H1 (cell line): ENCODE results near the gene OR4K5. TPM values are rescaled to one million over a fixed set of nuclear protein-coding genes. Genes with fewer than 3 reads are reported as not detected.

Source experiments
- CTCF ChIA-PET: fragments of 300-600 bp; sonication (Branson Sonifier 250); formaldehyde crosslinking; loops from one replicate; lab custom pipeline; 2021; ENCODE audit not compliant: partially characterized antibody; lab: Charles Lee
- POLR2A ChIA-PET: fragments of 300-600 bp; sonication (Branson Sonifier 250); formaldehyde crosslinking; loops from one replicate; lab custom pipeline; 2021; ENCODE audit warnings: inconsistent platforms; ENCODE audit not compliant: partially characterized antibody; lab: Charles Lee
- DNase-seq, 2 experiments: peaks; one replicate each; pipeline versions ENCODE4 v3.0.0 to v3.0.0-alpha.2; 2010 to 2022; ENCODE audit warnings: low spot score in 2 of 2, low read depth in 1 of 2, mixed read lengths in 1 of 2
- FAIRE-seq: peaks from 2 replicates; lab custom pipeline; 2011; peaks lifted over from hg19 to GRCh38; lab: Jason Lieb, UNC
- H2AFZ ChIP-seq: 2 replicates; pipeline ENCODE4 v1.8.1; 2012; ENCODE audit warnings: low read length, inconsistent platforms
- H2AK5ac ChIP-seq: 2 replicates; pipeline ENCODE4 v1.6.1; 2013; ENCODE audit warnings: low read depth, low read length
- H2BK120ac ChIP-seq: replicated peaks from 2 replicates; pipeline ENCODE3; 2013; ENCODE audit warnings: low read depth, low read length, inconsistent platforms
- H2BK12ac ChIP-seq: 2 replicates; pipeline ENCODE4 v1.6.1; 2013; ENCODE audit warnings: low read depth, low read length
- H2BK15ac ChIP-seq: 2 replicates; pipeline ENCODE4 v1.6.1; 2013; ENCODE audit warnings: low read length
- H2BK20ac ChIP-seq: 2 replicates; pipeline ENCODE4 v1.6.1; 2013; ENCODE audit warnings: low read length
- H2BK5ac ChIP-seq: 2 replicates; pipeline ENCODE4 v1.6.1; 2013; ENCODE audit warnings: low read depth, low read length
- H3K14ac ChIP-seq: 2 replicates; pipeline ENCODE4 v1.6.1; 2013; ENCODE audit warnings: inconsistent platforms; ENCODE audit not compliant: insufficient read length
- H3K18ac ChIP-seq: 2 replicates; pipeline ENCODE4 v1.6.1; 2013; ENCODE audit warnings: low read length; ENCODE audit errors: extremely low read depth
- H3K23ac ChIP-seq: 2 replicates; pipeline ENCODE4 v1.6.1; 2013; ENCODE audit warnings: inconsistent platforms; ENCODE audit not compliant: insufficient read length
- H3K23me2 ChIP-seq: 2 replicates; pipeline ENCODE4 v1.6.1; 2013; ENCODE audit warnings: low read depth, low read length
- H3K27ac ChIP-seq: 2 replicates; pipeline ENCODE4 v1.6.1; 2011; ENCODE audit warnings: low read depth, low read length, inconsistent platforms
- H3K27me3 ChIP-seq, 4 experiments: replicated peaks in 1 of 4; 1 replicate in 1 of 4; 2 replicates in 3 of 4; pipeline versions ENCODE4 v1.6.1 to v1.8.1; 2011 to 2013; ENCODE audit warnings: low read length in 3 of 4, mild to moderate bottlenecking in 3 of 4, inconsistent platforms in 2 of 4, mixed read lengths in 2 of 4, moderate library complexity in 1 of 4; ENCODE audit not compliant: control insufficient read depth in 3 of 4, insufficient read depth in 3 of 4; ENCODE audit errors: extremely low read depth in 1 of 4
- H3K36me3 ChIP-seq, 4 experiments: 2 replicates each; pipeline versions ENCODE4 v1.6.1 to v1.8.1; 2011 to 2013; ENCODE audit warnings: mild to moderate bottlenecking in 4 of 4, low read length in 3 of 4, moderate library complexity in 2 of 4, control low read depth in 1 of 4, inconsistent platforms in 1 of 4; ENCODE audit not compliant: insufficient read depth in 4 of 4, control insufficient read depth in 2 of 4
- H3K4ac ChIP-seq: replicated peaks from 2 replicates; pipeline ENCODE3; 2013; ENCODE audit warnings: low read length, low read depth, mixed read lengths, inconsistent platforms; ENCODE audit not compliant: insufficient read length
- H3K4me1 ChIP-seq, 4 experiments: replicated peaks in 1 of 4; 1 replicate in 1 of 4; 2 replicates in 3 of 4; pipeline versions ENCODE4 v1.6.1 to v1.8.1; 2011 to 2013; ENCODE audit warnings: low read length in 3 of 4, inconsistent platforms in 2 of 4, mixed read lengths in 1 of 4; ENCODE audit not compliant: insufficient read depth in 4 of 4, control insufficient read depth in 3 of 4
- H3K4me2 ChIP-seq, 2 experiments: 2 replicates each; pipeline versions ENCODE4 v1.6.1 to v1.8.1; 2011 to 2013; ENCODE audit warnings: low read depth in 2 of 2, low read length in 2 of 2, control low read depth in 1 of 2, inconsistent platforms in 1 of 2, mild to moderate bottlenecking in 1 of 2; ENCODE audit not compliant: insufficient read depth in 1 of 2
- H3K4me3 ChIP-seq, 4 experiments: fragments of 200-600, 300-600 bp in 1 of 4; sonication (generic), shearing (Covaris generic), sonication (Bioruptor Twin) in 1 of 4; 2 replicates each; pipeline versions ENCODE4 v1.5.1 to v1.8.1; 2011 to 2016; ENCODE audit warnings: low read length in 4 of 4, low read depth in 3 of 4, control low read depth in 2 of 4, inconsistent platforms in 2 of 4, mild to moderate bottlenecking in 2 of 4, mixed read lengths in 1 of 4, moderate library complexity in 1 of 4; ENCODE audit not compliant: insufficient read depth in 2 of 4; ENCODE audit errors: extremely low read depth in 1 of 4
- H3K56ac ChIP-seq: replicated peaks from 2 replicates; pipeline ENCODE3; 2013; ENCODE audit warnings: low read depth, mild to moderate bottlenecking, mixed read lengths, low read length, inconsistent platforms; ENCODE audit not compliant: insufficient read length
- H3K79me1 ChIP-seq: 2 replicates; pipeline ENCODE4 v1.6.1; 2013; ENCODE audit warnings: low read depth, low read length, control low read depth
- H3K79me2 ChIP-seq, 2 experiments: 2 replicates each; pipeline versions ENCODE4 v1.6.1 to v1.8.1; 2012 to 2013; ENCODE audit warnings: low read length in 2 of 2, mild to moderate bottlenecking in 2 of 2, inconsistent platforms in 1 of 2; ENCODE audit not compliant: insufficient read depth in 2 of 2, control insufficient read depth in 1 of 2
- H3K9ac ChIP-seq, 4 experiments: replicated peaks in 1 of 4; 1 replicate in 1 of 4; 2 replicates in 3 of 4; pipeline versions ENCODE4 v1.6.1 to v1.8.1; 2011 to 2013; ENCODE audit warnings: low read depth in 3 of 4, low read length in 3 of 4, control low read depth in 2 of 4, mild to moderate bottlenecking in 2 of 4, moderate library complexity in 2 of 4, inconsistent platforms in 1 of 4; ENCODE audit errors: extremely low read depth in 1 of 4
- H3K9me3 ChIP-seq, 2 experiments: 2 replicates each; pipeline versions ENCODE4 v1.6.1 to v1.8.1; 2012 to 2013; ENCODE audit warnings: mild to moderate bottlenecking in 2 of 2, moderate library complexity in 2 of 2, control low read depth in 1 of 2, inconsistent platforms in 1 of 2, low read depth in 1 of 2, low read length in 1 of 2, mixed read lengths in 1 of 2; ENCODE audit not compliant: insufficient read depth in 2 of 2
- H4K20me1 ChIP-seq, 2 experiments: replicated peaks in 1 of 2; 2 replicates each; pipeline versions ENCODE3 to v1.8.1; 2011 to 2013; ENCODE audit warnings: inconsistent platforms in 2 of 2, low read length in 2 of 2, mild to moderate bottlenecking in 1 of 2; ENCODE audit not compliant: insufficient read depth in 2 of 2, control insufficient read depth in 1 of 2
- H4K5ac ChIP-seq: 2 replicates; pipeline ENCODE4 v1.6.1; 2013; ENCODE audit warnings: low read length, low read depth, mixed read lengths, inconsistent platforms; ENCODE audit not compliant: insufficient read length
- H4K8ac ChIP-seq: 2 replicates; pipeline ENCODE4 v1.8.0; 2013; ENCODE audit warnings: mild to moderate bottlenecking, moderate library complexity, low read length, inconsistent platforms; ENCODE audit not compliant: insufficient read depth; ENCODE audit errors: extremely low read depth
- H4K91ac ChIP-seq: replicated peaks from 2 replicates; pipeline ENCODE3; 2013; ENCODE audit warnings: low read length, mixed read lengths, inconsistent platforms; ENCODE audit not compliant: insufficient read length
- EGR1 ChIP-seq: IDR thresholded peaks from 2 replicates; pipeline ENCODE4 v1.6.1; 2011; ENCODE audit warnings: low read depth, low read length, borderline replicate concordance
- JUN ChIP-seq: IDR thresholded peaks from 2 replicates; pipeline ENCODE4 v1.6.1; 2011; ENCODE audit warnings: low read depth, mild to moderate bottlenecking, improper control_type of control experiment, low read length
- POLR2A ChIP-seq, 2 experiments: IDR thresholded peaks; 1 replicate in 1 of 2; 2 replicates in 1 of 2; pipeline ENCODE4 v1.6.1; 2011; ENCODE audit warnings: low read depth in 2 of 2, low read length in 2 of 2, mild to moderate bottlenecking in 2 of 2; ENCODE audit errors: control extremely low read depth in 1 of 2
- RXRA ChIP-seq: IDR thresholded peaks from 2 replicates; pipeline ENCODE4 v1.6.1; 2011; ENCODE audit warnings: low read depth, mild to moderate bottlenecking, low read length, moderate library complexity; ENCODE audit not compliant: insufficient read depth
- TAF1 ChIP-seq: IDR thresholded peaks from 2 replicates; pipeline ENCODE4 v1.6.1; 2011; ENCODE audit warnings: mild to moderate bottlenecking, low read depth, low read length
- TCF12 ChIP-seq: IDR thresholded peaks from 2 replicates; pipeline ENCODE4 v1.6.1; 2011; ENCODE audit warnings: low read depth, mild to moderate bottlenecking, low read length
- TEAD4 ChIP-seq: IDR thresholded peaks from 2 replicates; pipeline ENCODE4 v1.6.1; 2012; ENCODE audit warnings: low read depth, low read length, inconsistent platforms, mixed read lengths
- WGBS, 2 experiments: shearing (Covaris generic) in 1 of 2; methylation state at CpG; one replicate each; pipeline versions ENCODE4 v1.1.6 to v1.1.7; 2013 to 2015; ENCODE audit warnings: low lambda C conversion rate in 2 of 2, mixed read lengths in 2 of 2, inconsistent platforms in 1 of 2, low coverage in 1 of 2, missing lambda C conversion rate in 1 of 2; ENCODE audit not compliant: insufficient replicate concordance in 2 of 2, insufficient coverage in 1 of 2, insufficient read length in 1 of 2; ENCODE audit errors: extremely low coverage in 1 of 2, missing lambda C conversion rate in 1 of 2; 5-methylcytosine and 5-hydroxymethylcytosine counted together
- polyA plus RNA-seq, 7 experiments: library from polyadenylated mRNA; depleted of rRNA in 3 of 7; stranded (reverse) in 5 of 7; unstranded in 2 of 7; fragments of >200 nt in 5 of 7; fragments of 200-250 nt in 2 of 7; gene quantifications; 1 replicate in 5 of 7; 2 replicates in 1 of 7; 4 replicates in 1 of 7; pipeline versions ENCODE4 v1.2.1 to v1.2.3, GENCODE V29; 2011 to 2013; ENCODE audit warnings: missing spikeins in 2 of 7, mixed read lengths in 2 of 7
- total RNA-seq: library from RNA; stranded (reverse); fragmentation: NEBNext Ultra II Directional; extraction: Animal tissue kit (Norgen Biotek cat#: 25700); gene quantifications from 2 replicates; pipeline ENCODE4 v1.2.1, GENCODE V29; 2021
- TF ChIP-seq, protein P1 (sequence below): IDR thresholded peaks from 2 replicates; pipeline ENCODE4 v1.6.1; 2012; ENCODE audit warnings: inconsistent platforms

Gene OR4K5
- total and polyA plus RNA-seq, 2 of the 8 experiments (the other 6 are each of a cell fraction or from before 2014, with no cell fraction given), result not detected

DNA sequence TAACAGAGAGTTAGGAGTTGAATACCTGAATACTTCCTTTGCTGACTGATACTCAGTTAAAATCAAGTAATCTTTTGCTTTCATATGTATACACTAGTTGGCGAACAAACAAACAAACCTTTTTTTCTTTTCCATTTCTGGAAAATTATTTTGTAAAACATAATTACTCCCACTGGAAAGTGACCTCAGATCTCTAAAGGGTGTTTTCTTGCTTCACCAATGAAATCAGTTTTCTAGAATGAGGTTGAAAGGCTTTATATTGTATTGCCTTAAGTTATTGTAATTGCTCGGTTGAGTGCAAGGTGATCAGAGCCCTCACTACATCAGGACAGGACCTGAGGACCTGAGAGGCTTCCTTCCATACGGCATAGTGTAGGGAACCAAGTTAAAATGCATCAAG, 10.2 kb downstream of the OR4K5 start, which contains the start of gene OR4K1:
Gene OR4K1 (plus strand): TSS at position 301 of the 400 bp plus-strand sequence. CDS start 4,750 bp downstream, outside the sequence.
- Histone ChIP-seq H3K9ac (no peak within 1 kb of the TSS), H3K36me3 (no peaks in the 10 kb centered on the region), H3K18ac (no peak within 1 kb of the TSS), H3K23ac (no peak within 1 kb of the TSS), H3K27ac (no peak within 1 kb of the TSS), H3K23me2 (no peaks in the 10 kb centered on the region), H3K79me1 (no peaks in the 10 kb centered on the region), H3K14ac (no peak within 1 kb of the TSS), H2BK120ac (no peak within 1 kb of the TSS), H2BK12ac (no peak within 1 kb of the TSS), H2BK20ac (no peak within 1 kb of the TSS), H4K91ac (no peak within 1 kb of the TSS), H2AK5ac (no peak within 1 kb of the TSS), H3K27me3 (no peaks in the 10 kb centered on the region), H3K9me3 (peaks cover 49 to 55% of the 10 kb centered on the region in 2 experiments), H3K4me1 (no peaks in the 10 kb centered on the region), H4K20me1 (no peaks in the 10 kb centered on the region), H2AFZ (no peak within 1 kb of the TSS), H3K4ac (no peak within 1 kb of the TSS), H3K4me2 (no peak within 1 kb of the TSS), H2BK15ac (no peak within 1 kb of the TSS), H4K5ac (no peak within 1 kb of the TSS), H3K56ac (no peak within 1 kb of the TSS), H3K79me2 (no peaks in the 10 kb centered on the region), H2BK5ac (no peak within 1 kb of the TSS), H3K4me3 (no peak within 1 kb of the TSS), H4K8ac (no peak within 1 kb of the TSS)
- FAIRE-seq (no peak), DNase-seq (no peak)
- WGBS, 2 experiments, result 73% methylated on average over 3 of the region's 3 CpGs; no CpG with 5 or more reads in 1 of the 2 experiments
- ChIA-PET CTCF (no interaction called here), POLR2A (no interaction called here)
- no peak for TF ChIP-seq RXRA
- no peak for TF ChIP-seq TAF1
- TF ChIP-seq, protein P1, sequence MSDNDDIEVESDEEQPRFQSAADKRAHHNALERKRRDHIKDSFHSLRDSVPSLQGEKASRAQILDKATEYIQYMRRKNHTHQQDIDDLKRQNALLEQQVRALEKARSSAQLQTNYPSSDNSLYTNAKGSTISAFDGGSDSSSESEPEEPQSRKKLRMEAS, result no peak
- TF ChIP-seq TEAD4, result no peak
- no peak for TF ChIP-seq JUN
- no peak for TF ChIP-seq TCF12
- TF ChIP-seq EGR1, result no peak
- no peak for TF ChIP-seq POLR2A (IDR thresholded peaks at IDR 0.05; ENCODE audit: control extremely low read depth in 1 of 2, low read depth in 2 of 2, low read length in 2 of 2)
